ENCODE data around the gene CA12. TPM values are rescaled to one million over a fixed set of nuclear protein-coding genes. Genes with fewer than 3 reads are reported as not detected.

The CA12 gene
- polyA plus RNA-seq, 3 donors: not detected

GRCh38 chr15:63296195-63296594 is 85.5 kb downstream of the CA12 start:
- Mint-ChIP-seq H3K27me3 (ENCODE audit: low read depth in 3 of 3) (peaks cover 0 to 7% (median 3%) of the 10 kb centered on the region in 3 donors), H3K4me3 (no peak overlapping the region), H3K9me3 (no peaks in the 10 kb centered on the region), H3K27ac (no peak overlapping the region), H3K4me1 (peaks cover 17% of the 10 kb centered on the region), H3K36me3 (peaks cover 70 to 77% of the 10 kb centered on the region in 2 donors)
- H3K9ac ChIP-seq (ENCODE audit: insufficient read depth, low read length, poor library complexity, severe bottlenecking): no peak overlapping the region
- no peak overlapping the region for H3K4me3 ChIP-seq (replicated peaks in 1 of 3; ENCODE audit: low read depth in 2 of 3, low read length in 3 of 3)
- H3K27ac ChIP-seq (ENCODE audit: low read depth in 1 of 2, low read length in 2 of 2): no peak overlapping the region
- 83% methylated on average over 5 of the region's 6 CpGs for WGBS (ENCODE audit: insufficient coverage)
- H2AFZ ChIP-seq (ENCODE audit: insufficient read depth, low read depth, low read length, poor library complexity, severe bottlenecking): no peak overlapping the region
- no peak overlapping the region for H3K4me2 ChIP-seq (replicated peaks; ENCODE audit: extremely low read depth, low read length, poor library complexity, severe bottlenecking)
- intact Hi-C loops (cut with micrococcal nuclease): loop anchor here in 1 of 2 donors (10.0 kb wide), 2 partner anchors 99 to 299 kb away; partner anchors contain the start of gene FBXL22
- no peak for TF ChIP-seq CTCF (IDR thresholded peaks at IDR 0.05)
- no peaks in the 10 kb centered on the region for H3K27me3 ChIP-seq (ENCODE audit: control insufficient read depth in 2 of 2, insufficient read depth in 2 of 2, low read length in 2 of 2)
- H4K20me1 ChIP-seq (ENCODE audit: insufficient read depth, low read length): peaks cover 10% of the 10 kb centered on the region
- peaks cover 5 to 7% of the 10 kb centered on the region in 2 donors for H3K4me1 ChIP-seq (ENCODE audit: control insufficient read depth in 1 of 2, insufficient read depth in 2 of 2, low read length in 2 of 2)
- peaks cover 37 to 84% of the 10 kb centered on the region in 2 donors for H3K36me3 ChIP-seq (replicated peaks in 1 of 2; ENCODE audit: control insufficient read depth in 1 of 2, insufficient read depth in 2 of 2, low read length in 2 of 2)
- H3K79me2 ChIP-seq (ENCODE audit: insufficient read depth, low read length): no peaks in the 10 kb centered on the region
- no peaks in the 10 kb centered on the region for H3K9me3 ChIP-seq (replicated peaks in 1 of 2; ENCODE audit: control insufficient read depth in 1 of 2, insufficient read depth in 1 of 2, low read length in 2 of 2)
- DNase-seq: no peak

GRCh38 chr15:63295341-63295740 is 86.3 kb downstream of the CA12 start:
- H3K36me3 Mint-ChIP-seq: peaks cover 71 to 78% of the 10 kb centered on the region in 2 donors
- DNase-seq: no peak
- no peak for TF ChIP-seq CTCF (IDR thresholded peaks at IDR 0.05)
- no peak overlapping the region for H3K4me3 ChIP-seq (replicated peaks in 1 of 3; ENCODE audit: low read depth in 2 of 3, low read length in 3 of 3)
- H3K4me1 Mint-ChIP-seq: peaks cover 21% of the 10 kb centered on the region
- H3K27me3 Mint-ChIP-seq (ENCODE audit: low read depth in 3 of 3): peaks cover 0 to 7% (median 3%) of the 10 kb centered on the region in 3 donors
- H3K27ac Mint-ChIP-seq: no peak overlapping the region
- peak overlapping the region in 1 of 2 donors; percentile 6 for H3K27ac ChIP-seq (ENCODE audit: low read depth in 1 of 2, low read length in 2 of 2)
- no peak overlapping the region for H3K4me2 ChIP-seq (replicated peaks; ENCODE audit: extremely low read depth, low read length, poor library complexity, severe bottlenecking)
- H3K9me3 Mint-ChIP-seq: no peaks in the 10 kb centered on the region
- peaks cover 5 to 7% of the 10 kb centered on the region in 2 donors for H3K4me1 ChIP-seq (ENCODE audit: control insufficient read depth in 1 of 2, insufficient read depth in 2 of 2, low read length in 2 of 2)
- no peaks in the 10 kb centered on the region for H3K79me2 ChIP-seq (ENCODE audit: insufficient read depth, low read length)
- H3K9me3 ChIP-seq (replicated peaks in 1 of 2; ENCODE audit: control insufficient read depth in 1 of 2, insufficient read depth in 1 of 2, low read length in 2 of 2): no peaks in the 10 kb centered on the region
- H4K20me1 ChIP-seq (ENCODE audit: insufficient read depth, low read length): peaks cover 14% of the 10 kb centered on the region
- no peak overlapping the region for H3K9ac ChIP-seq (ENCODE audit: insufficient read depth, low read length, poor library complexity, severe bottlenecking)
- H3K36me3 ChIP-seq (replicated peaks in 1 of 2; ENCODE audit: control insufficient read depth in 1 of 2, insufficient read depth in 2 of 2, low read length in 2 of 2): peaks cover 36 to 81% of the 10 kb centered on the region in 2 donors
- intact Hi-C loops (cut with micrococcal nuclease): loop anchor here in 1 of 2 donors (10.0 kb wide), 2 partner anchors 99 to 299 kb away; partner anchors contain the start of gene FBXL22
- no peak overlapping the region for H3K4me3 Mint-ChIP-seq
- no peaks in the 10 kb centered on the region for H3K27me3 ChIP-seq (ENCODE audit: control insufficient read depth in 2 of 2, insufficient read depth in 2 of 2, low read length in 2 of 2)
- no peak overlapping the region for H2AFZ ChIP-seq (ENCODE audit: insufficient read depth, low read depth, low read length, poor library complexity, severe bottlenecking)

Measured in CD14-positive monocyte (primary cell).